HG03280 (cell line): ENCODE measurements around the gene TMEM218.
"Not testable (repeated sequence)": the region's sequence is repeated elsewhere in the genome, so short reads cannot be mapped to it uniquely, and the experiment has no call there.

Experiments
- ATAC-seq: cut with Tn5 transposase; IDR thresholded peaks from one replicate; pipeline ENCODE4 v1.9.1; 2021; ENCODE audit warnings: mild to moderate bottlenecking, moderate library complexity; ENCODE audit not compliant: unreplicated experiment

Gene TMEM218

GRCh38 chr11:125056931-125057692 lies 54.3 kb downstream of the TMEM218 start:
- no peak for ATAC-seq

GRCh38 chr11:125056111-125056510 lies 55.3 kb downstream of the TMEM218 start:
- not testable (repeated sequence) for ATAC-seq

- no peak for ATAC-seq
Measured at GRCh38 chr11:125055107-125055715, 56.2 kb downstream of the TMEM218 start.

GRCh38 chr11:125053167-125053566 lies 58.3 kb downstream of the TMEM218 start:
- no peak for ATAC-seq

GRCh38 chr11:125052047-125052446 lies 59.4 kb downstream of the TMEM218 start:
- ATAC-seq, result no peak

GRCh38 chr11:125049164-125049792 lies 62.1 kb downstream of the TMEM218 start:
- ATAC-seq, result no peak
